Measurements from ENCODE around the gene GSN. TPM values are rescaled to one million over a fixed set of nuclear protein-coding genes. Genes with fewer than 3 reads are reported as not detected.
A peak's percentile ranks its signal among the peaks of the same experiment; 100 is the strongest.

Gene GSN
- total and polyA plus RNA-seq, 10 of the 15 experiments (the other 5 are each of a cell fraction or from before 2014, with no cell fraction given): 0.66 to 9.2 (median 6.2) TPM

DNA sequence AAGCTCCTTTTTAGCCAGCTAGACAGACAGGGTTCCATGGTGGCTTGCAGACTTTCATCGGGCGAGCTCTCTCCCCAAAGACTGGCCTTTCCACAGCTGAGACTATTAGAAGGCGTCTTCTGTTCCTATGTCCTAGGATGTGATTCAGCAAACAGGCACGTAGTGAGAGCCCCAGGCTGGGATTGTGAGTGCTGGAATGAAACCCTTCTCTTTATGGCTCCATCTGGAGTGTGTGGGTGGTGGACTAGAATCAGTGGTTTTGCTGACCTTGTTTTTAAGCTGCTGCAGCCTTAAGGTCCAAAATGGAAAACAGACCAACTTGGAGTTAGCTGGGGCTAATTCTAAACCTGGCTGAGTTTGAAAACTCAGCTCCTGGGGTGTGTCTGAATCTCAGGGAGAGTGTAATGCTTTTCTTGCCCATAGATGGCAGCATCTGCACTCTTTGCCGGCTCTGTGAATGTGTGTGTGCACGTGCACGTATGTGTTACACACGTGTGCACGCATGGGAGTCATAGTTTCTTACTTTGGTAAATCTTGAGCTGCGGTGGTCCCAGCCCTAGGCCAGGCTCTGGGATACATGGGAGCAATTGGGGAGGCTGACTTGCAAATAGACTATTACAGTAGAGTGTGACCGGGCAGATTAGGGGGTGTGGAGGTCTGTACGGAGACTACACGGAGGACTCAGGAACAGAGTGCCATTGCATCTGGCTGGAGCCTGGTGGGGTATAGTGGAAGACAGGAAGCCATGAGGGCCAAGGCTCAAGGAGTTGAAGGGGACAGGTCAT is 10.7 kb downstream of the GSN start:
- in situ Hi-C loops (cut with MboI): no loop called here
- Histone ChIP-seq H3K27me3 (replicated peaks in 1 of 2; ENCODE audit: control insufficient read depth in 2 of 2, insufficient read depth in 2 of 2, low read length in 1 of 2) (no peaks in the 10 kb centered on the region), H4K20me1 (ENCODE audit: control insufficient read depth, insufficient read depth) (no peaks in the 10 kb centered on the region), H3K4me3 (no peak overlapping the region), H3K36me3 (ENCODE audit: control insufficient read depth in 2 of 2, insufficient read depth in 2 of 2, low read length in 1 of 2) (no peaks in the 10 kb centered on the region), H3K4me2 (ENCODE audit: control insufficient read depth, insufficient read depth) (no peak overlapping the region), H3K27ac (ENCODE audit: control insufficient read depth, insufficient read depth) (no peak overlapping the region), H3K9ac (ENCODE audit: control insufficient read depth, insufficient read depth, low read length) (no peak overlapping the region), H2AFZ (ENCODE audit: control insufficient read depth, low read depth, low read length) (no peak overlapping the region; the same call in 1 of the 2 replicates), H3K4me1 (ENCODE audit: control insufficient read depth, insufficient read depth, low read length) (peaks cover 5% of the 10 kb centered on the region; the same call in 1 of the 2 replicates), H3K9me3 (replicated peaks; ENCODE audit: control insufficient read depth, insufficient read depth, low read length) (no peaks in the 10 kb centered on the region), H3K79me2 (ENCODE audit: control insufficient read depth, insufficient read depth, low read length) (no peaks in the 10 kb centered on the region)
- FAIRE-seq (peak; percentile 35), DNase-seq (ENCODE audit: low read depth, low spot score) (peak; percentile 11), ATAC-seq (peak; percentile 95)
- BruUV-seq (replicated peaks): no TSS peak
- CTCF ChIA-PET: interaction anchor here (0.7 to 2.7 kb wide), 30 partner anchors 10 to 523 kb away, joined by 3 to 41 read pairs (median 5); partner anchors contain the start of genes GSN and RAB14
- intact Hi-C loops (cut with micrococcal nuclease; ENCODE audit: unreplicated experiment): no loop called here
- WGBS (ENCODE audit: insufficient coverage, insufficient replicate concordance, low lambda C conversion rate, missing lambda C conversion rate): 41% methylated on average over 13 of the region's 13 CpGs
- SMC1A ChIA-PET (ENCODE audit: uncharacterized antibody, unreplicated experiment): interaction anchor here (0.7 to 2.6 kb wide), 8 partner anchors 11 to 121 kb away, joined by 3 to 16 read pairs (median 4); no protein-coding TSS in a partner anchor
- POLR2A ChIA-PET: interaction anchor here (0.6 to 0.7 kb wide), 2 partner anchors 9 to 11 kb away, joined by 3 to 4 read pairs; no protein-coding TSS in a partner anchor
- RAD21 ChIA-PET (ENCODE audit: unreplicated experiment): interaction anchor here (0.6 to 2.3 kb wide), 7 partner anchors 15 to 98 kb away, joined by 3 to 10 read pairs (median 3); no protein-coding TSS in a partner anchor
- no peak for TF ChIP-seq FOXK2 (IDR thresholded peaks at IDR 0.05)
- TF ChIP-seq, protein P1, sequence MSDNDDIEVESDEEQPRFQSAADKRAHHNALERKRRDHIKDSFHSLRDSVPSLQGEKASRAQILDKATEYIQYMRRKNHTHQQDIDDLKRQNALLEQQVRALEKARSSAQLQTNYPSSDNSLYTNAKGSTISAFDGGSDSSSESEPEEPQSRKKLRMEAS (IDR thresholded peaks at IDR 0.05; ENCODE audit: low read depth, low read length): peak; percentile 20; the same call in 1 of the 2 replicates
- no peak for TF ChIP-seq CHD1 (IDR thresholded peaks at IDR 0.05; ENCODE audit: low read depth, low read length)
- TF ChIP-seq, protein P2, sequence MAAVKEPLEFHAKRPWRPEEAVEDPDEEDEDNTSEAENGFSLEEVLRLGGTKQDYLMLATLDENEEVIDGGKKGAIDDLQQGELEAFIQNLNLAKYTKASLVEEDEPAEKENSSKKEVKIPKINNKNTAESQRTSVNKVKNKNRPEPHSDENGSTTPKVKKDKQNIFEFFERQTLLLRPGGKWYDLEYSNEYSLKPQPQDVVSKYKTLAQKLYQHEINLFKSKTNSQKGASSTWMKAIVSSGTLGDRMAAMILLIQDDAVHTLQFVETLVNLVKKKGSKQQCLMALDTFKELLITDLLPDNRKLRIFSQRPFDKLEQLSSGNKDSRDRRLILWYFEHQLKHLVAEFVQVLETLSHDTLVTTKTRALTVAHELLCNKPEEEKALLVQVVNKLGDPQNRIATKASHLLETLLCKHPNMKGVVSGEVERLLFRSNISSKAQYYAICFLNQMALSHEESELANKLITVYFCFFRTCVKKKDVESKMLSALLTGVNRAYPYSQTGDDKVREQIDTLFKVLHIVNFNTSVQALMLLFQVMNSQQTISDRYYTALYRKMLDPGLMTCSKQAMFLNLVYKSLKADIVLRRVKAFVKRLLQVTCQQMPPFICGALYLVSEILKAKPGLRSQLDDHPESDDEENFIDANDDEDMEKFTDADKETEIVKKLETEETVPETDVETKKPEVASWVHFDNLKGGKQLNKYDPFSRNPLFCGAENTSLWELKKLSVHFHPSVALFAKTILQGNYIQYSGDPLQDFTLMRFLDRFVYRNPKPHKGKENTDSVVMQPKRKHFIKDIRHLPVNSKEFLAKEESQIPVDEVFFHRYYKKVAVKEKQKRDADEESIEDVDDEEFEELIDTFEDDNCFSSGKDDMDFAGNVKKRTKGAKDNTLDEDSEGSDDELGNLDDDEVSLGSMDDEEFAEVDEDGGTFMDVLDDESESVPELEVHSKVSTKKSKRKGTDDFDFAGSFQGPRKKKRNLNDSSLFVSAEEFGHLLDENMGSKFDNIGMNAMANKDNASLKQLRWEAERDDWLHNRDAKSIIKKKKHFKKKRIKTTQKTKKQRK (IDR thresholded peaks at IDR 0.05; ENCODE audit: low read depth, low read length): no peak
- TF ChIP-seq TAF1 (IDR thresholded peaks at IDR 0.05; ENCODE audit: borderline replicate concordance, low read depth, low read length): no peak
- TF ChIP-seq, protein P3, sequence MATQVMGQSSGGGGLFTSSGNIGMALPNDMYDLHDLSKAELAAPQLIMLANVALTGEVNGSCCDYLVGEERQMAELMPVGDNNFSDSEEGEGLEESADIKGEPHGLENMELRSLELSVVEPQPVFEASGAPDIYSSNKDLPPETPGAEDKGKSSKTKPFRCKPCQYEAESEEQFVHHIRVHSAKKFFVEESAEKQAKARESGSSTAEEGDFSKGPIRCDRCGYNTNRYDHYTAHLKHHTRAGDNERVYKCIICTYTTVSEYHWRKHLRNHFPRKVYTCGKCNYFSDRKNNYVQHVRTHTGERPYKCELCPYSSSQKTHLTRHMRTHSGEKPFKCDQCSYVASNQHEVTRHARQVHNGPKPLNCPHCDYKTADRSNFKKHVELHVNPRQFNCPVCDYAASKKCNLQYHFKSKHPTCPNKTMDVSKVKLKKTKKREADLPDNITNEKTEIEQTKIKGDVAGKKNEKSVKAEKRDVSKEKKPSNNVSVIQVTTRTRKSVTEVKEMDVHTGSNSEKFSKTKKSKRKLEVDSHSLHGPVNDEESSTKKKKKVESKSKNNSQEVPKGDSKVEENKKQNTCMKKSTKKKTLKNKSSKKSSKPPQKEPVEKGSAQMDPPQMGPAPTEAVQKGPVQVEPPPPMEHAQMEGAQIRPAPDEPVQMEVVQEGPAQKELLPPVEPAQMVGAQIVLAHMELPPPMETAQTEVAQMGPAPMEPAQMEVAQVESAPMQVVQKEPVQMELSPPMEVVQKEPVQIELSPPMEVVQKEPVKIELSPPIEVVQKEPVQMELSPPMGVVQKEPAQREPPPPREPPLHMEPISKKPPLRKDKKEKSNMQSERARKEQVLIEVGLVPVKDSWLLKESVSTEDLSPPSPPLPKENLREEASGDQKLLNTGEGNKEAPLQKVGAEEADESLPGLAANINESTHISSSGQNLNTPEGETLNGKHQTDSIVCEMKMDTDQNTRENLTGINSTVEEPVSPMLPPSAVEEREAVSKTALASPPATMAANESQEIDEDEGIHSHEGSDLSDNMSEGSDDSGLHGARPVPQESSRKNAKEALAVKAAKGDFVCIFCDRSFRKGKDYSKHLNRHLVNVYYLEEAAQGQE (IDR thresholded peaks at IDR 0.05; ENCODE audit: low read depth, low read length): no peak
- 0 out of 2 replicates have a peak, but pooled peaks have one; percentile 23 for TF ChIP-seq CREB1 (IDR thresholded peaks at IDR 0.05; ENCODE audit: low read depth)
- TF ChIP-seq RAD21 (IDR thresholded peaks at IDR 0.05; ENCODE audit: insufficient read depth, low read depth, low read length): peak; percentile 48
- no peak for TF ChIP-seq CHD4 (IDR thresholded peaks at IDR 0.05)
- no peak for TF ChIP-seq TBL1XR1 (IDR thresholded peaks at IDR 0.05; ENCODE audit: low read depth, low read length)
- TF ChIP-seq SMARCA5 (IDR thresholded peaks at IDR 0.05): no peak
- no peak for TF ChIP-seq CEBPB (IDR thresholded peaks at IDR 0.05; ENCODE audit: borderline replicate concordance in 1 of 2, low read depth in 2 of 2, low read length in 2 of 2)
- peak; percentile 55; the same call in 1 of the 2 replicates for TF ChIP-seq RAD51 (IDR thresholded peaks at IDR 0.05)
- no peak for TF ChIP-seq NFYB (IDR thresholded peaks at IDR 0.05; ENCODE audit: insufficient read depth, low read depth, low read length)
